DMS 273 (cell line): ENCODE data around the gene TNIP1.

Source experiments
- DNase-seq: peaks from one replicate; lab custom pipeline; 2025; ENCODE audit not compliant: unreplicated experiment; lab: John Stamatoyannopoulos, UW

The TNIP1 gene

GRCh38 chr5:151066920-151067319 is 13.9 kb downstream of the TNIP1 start:
- DNase-seq, result no peak

- no peak for DNase-seq
Measured at GRCh38 chr5:151065609-151066008, 15.2 kb downstream of the TNIP1 start.

GRCh38 chr5:151064916-151065499 is 15.8 kb downstream of the TNIP1 start:
- DNase-seq, result no peak

GRCh38 chr5:151063142-151063989 is 17.5 kb downstream of the TNIP1 start:
- DNase-seq, result peak; percentile 16

- DNase-seq, result no peak
Measured at GRCh38 chr5:151062405-151063141, 18.3 kb downstream of the TNIP1 start.

- no peak for DNase-seq
Measured at GRCh38 chr5:151060742-151061141, 20.1 kb downstream of the TNIP1 start.

- DNase-seq, result no peak
Measured at GRCh38 chr5:151058891-151059489, 21.8 kb downstream of the TNIP1 start.

GRCh38 chr5:151058301-151058700 is 22.5 kb downstream of the TNIP1 start:
- no peak for DNase-seq

GRCh38 chr5:151056379-151057325 is 24.2 kb downstream of the TNIP1 start:
- no peak for DNase-seq

GRCh38 chr5:151055336-151055735 is 25.5 kb downstream of the TNIP1 start:
- DNase-seq, result no peak

GRCh38 chr5:151054709-151055108 is 26.1 kb downstream of the TNIP1 start:
- DNase-seq, result no peak

GRCh38 chr5:151053796-151054462 is 26.9 kb downstream of the TNIP1 start:
- no peak for DNase-seq

- no peak for DNase-seq
Measured at GRCh38 chr5:151052836-151053235, 28.0 kb downstream of the TNIP1 start.

- no peak for DNase-seq
Measured at GRCh38 chr5:151051931-151052608, 28.8 kb downstream of the TNIP1 start.

- DNase-seq, result peak; percentile 85
Measured at GRCh38 chr5:151051066-151051930, 29.5 kb downstream of the TNIP1 start.

- peak; percentile 23 for DNase-seq
Measured at GRCh38 chr5:151048526-151048925, 32.3 kb downstream of the TNIP1 start.

GRCh38 chr5:151047814-151048425 is 32.9 kb downstream of the TNIP1 start:
- DNase-seq, result peak; percentile 44
